Measurements from ENCODE around the gene TOMM5. TPM values are rescaled to one million over a fixed set of nuclear protein-coding genes. Genes with fewer than 3 reads are reported as not detected.

TOMM5 gene
- polyA plus RNA-seq, 1 donor from 2014 or later: 262 TPM

DNA sequence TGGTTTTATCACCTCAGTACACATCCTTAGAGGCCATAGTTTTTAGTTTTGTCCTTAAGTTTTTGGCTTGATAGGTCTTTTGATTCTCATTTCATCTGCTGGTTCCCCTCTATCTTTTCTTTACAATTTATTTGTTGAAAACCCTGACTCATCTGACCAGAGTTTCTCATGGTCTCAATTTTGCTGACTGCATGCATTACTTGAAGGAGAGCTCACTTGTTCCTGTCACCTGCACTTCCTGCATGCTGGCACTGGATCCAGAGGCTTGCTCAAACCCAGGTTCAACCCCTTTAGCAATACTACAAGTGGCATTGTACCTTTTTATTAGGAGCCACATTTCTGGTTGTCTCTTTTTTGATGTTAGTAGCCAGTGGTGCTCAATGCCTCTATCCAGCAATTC is 42.9 kb downstream of the TOMM5 start:
- no peak for TF ChIP-seq TAF1 (IDR thresholded peaks at IDR 0.05; ENCODE audit: low read depth)
- TF ChIP-seq REST (IDR thresholded peaks at IDR 0.05; ENCODE audit: borderline replicate concordance): no peak
- no peak for TF ChIP-seq SMC3 (conservative IDR thresholded peaks at IDR 0.05; ENCODE audit: poor library complexity)
- TF ChIP-seq MXI1 (conservative IDR thresholded peaks at IDR 0.05; ENCODE audit: poor library complexity, severe bottlenecking): no peak
- no peak for TF ChIP-seq POLR2AphosphoS5 (IDR thresholded peaks at IDR 0.05)
- no peak for TF ChIP-seq CTCF (IDR thresholded peaks at IDR 0.05; ENCODE audit: poor library complexity, severe bottlenecking)
- TF ChIP-seq EZH2 (IDR thresholded peaks at IDR 0.05; ENCODE audit: borderline replicate concordance, insufficient read depth, low read length, poor library complexity, severe bottlenecking): no peak
- no peak for TF ChIP-seq EP300 (conservative IDR thresholded peaks at IDR 0.05; ENCODE audit: poor library complexity, severe bottlenecking)
- TF ChIP-seq RAD21 (conservative IDR thresholded peaks at IDR 0.05): no peak
- H3K4me2 ChIP-seq (ENCODE audit: low read length): no peak overlapping the region
- H3K9me2 ChIP-seq (ENCODE audit: insufficient read depth, low read length): no peaks in the 10 kb centered on the region
- no peaks in the 10 kb centered on the region for H4K20me1 ChIP-seq (ENCODE audit: insufficient read depth)
- H3K9ac ChIP-seq (ENCODE audit: low read length): no peak overlapping the region
- H3K79me2 ChIP-seq (replicated peaks; ENCODE audit: insufficient read depth, low read length): no peaks in the 10 kb centered on the region
- no peaks in the 10 kb centered on the region for H3F3A ChIP-seq (ENCODE audit: insufficient read depth, low read length, poor library complexity, severe bottlenecking)
- no peaks in the 10 kb centered on the region for H3K27me3 ChIP-seq (ENCODE audit: insufficient read depth, low read depth, low read length)
- no peaks in the 10 kb centered on the region for H3K9me3 ChIP-seq (ENCODE audit: low read length)
- no peaks in the 10 kb centered on the region for H3K36me3 ChIP-seq (ENCODE audit: insufficient read depth, low read length)
- no peak overlapping the region for H3K4me3 ChIP-seq (ENCODE audit: low read length)
- no peak overlapping the region for H3K27ac ChIP-seq (ENCODE audit: low read length)
- H2AFZ ChIP-seq (ENCODE audit: low read depth, low read length): no peak overlapping the region

- Histone ChIP-seq H3K4me2 (ENCODE audit: low read length) (no peak overlapping the region), H3F3A (ENCODE audit: insufficient read depth, low read length, poor library complexity, severe bottlenecking) (no peaks in the 10 kb centered on the region), H3K4me3 (ENCODE audit: low read length) (no peak overlapping the region), H3K9me3 (ENCODE audit: low read length) (no peaks in the 10 kb centered on the region), H3K9me2 (ENCODE audit: insufficient read depth, low read length) (no peaks in the 10 kb centered on the region), H3K79me2 (replicated peaks; ENCODE audit: insufficient read depth, low read length) (no peaks in the 10 kb centered on the region), H2AFZ (ENCODE audit: low read depth, low read length) (no peak overlapping the region), H4K20me1 (ENCODE audit: insufficient read depth) (no peaks in the 10 kb centered on the region), H3K27me3 (ENCODE audit: insufficient read depth, low read depth, low read length) (no peaks in the 10 kb centered on the region), H3K36me3 (ENCODE audit: insufficient read depth, low read length) (no peaks in the 10 kb centered on the region), H3K9ac (ENCODE audit: low read length) (no peak overlapping the region), H3K27ac (ENCODE audit: low read length) (no peak overlapping the region)
- TF ChIP-seq EP300 (conservative IDR thresholded peaks at IDR 0.05; ENCODE audit: poor library complexity, severe bottlenecking) (no peak), SMC3 (conservative IDR thresholded peaks at IDR 0.05; ENCODE audit: poor library complexity) (no peak), EZH2 (IDR thresholded peaks at IDR 0.05; ENCODE audit: borderline replicate concordance, insufficient read depth, low read length, poor library complexity, severe bottlenecking) (no peak), POLR2AphosphoS5 (IDR thresholded peaks at IDR 0.05) (no peak), REST (IDR thresholded peaks at IDR 0.05; ENCODE audit: borderline replicate concordance) (no peak), CTCF (IDR thresholded peaks at IDR 0.05; ENCODE audit: poor library complexity, severe bottlenecking) (no peak), MXI1 (conservative IDR thresholded peaks at IDR 0.05; ENCODE audit: poor library complexity, severe bottlenecking) (no peak), RAD21 (conservative IDR thresholded peaks at IDR 0.05) (no peak), TAF1 (IDR thresholded peaks at IDR 0.05; ENCODE audit: low read depth) (no peak)
Measured at GRCh38 chr9:37547328-37547878, 45.0 kb downstream of the TOMM5 start.

Measured in neural cell (in vitro differentiated cells).